HG02870 (cell line): ENCODE results near the gene TESMIN.

ENCODE experiments used
- ATAC-seq: cut with Tn5 transposase; IDR thresholded peaks from one replicate; pipeline ENCODE4 v1.9.1; 2021; ENCODE audit warnings: mild to moderate bottlenecking, moderate library complexity; ENCODE audit not compliant: unreplicated experiment

The TESMIN gene

DNA sequence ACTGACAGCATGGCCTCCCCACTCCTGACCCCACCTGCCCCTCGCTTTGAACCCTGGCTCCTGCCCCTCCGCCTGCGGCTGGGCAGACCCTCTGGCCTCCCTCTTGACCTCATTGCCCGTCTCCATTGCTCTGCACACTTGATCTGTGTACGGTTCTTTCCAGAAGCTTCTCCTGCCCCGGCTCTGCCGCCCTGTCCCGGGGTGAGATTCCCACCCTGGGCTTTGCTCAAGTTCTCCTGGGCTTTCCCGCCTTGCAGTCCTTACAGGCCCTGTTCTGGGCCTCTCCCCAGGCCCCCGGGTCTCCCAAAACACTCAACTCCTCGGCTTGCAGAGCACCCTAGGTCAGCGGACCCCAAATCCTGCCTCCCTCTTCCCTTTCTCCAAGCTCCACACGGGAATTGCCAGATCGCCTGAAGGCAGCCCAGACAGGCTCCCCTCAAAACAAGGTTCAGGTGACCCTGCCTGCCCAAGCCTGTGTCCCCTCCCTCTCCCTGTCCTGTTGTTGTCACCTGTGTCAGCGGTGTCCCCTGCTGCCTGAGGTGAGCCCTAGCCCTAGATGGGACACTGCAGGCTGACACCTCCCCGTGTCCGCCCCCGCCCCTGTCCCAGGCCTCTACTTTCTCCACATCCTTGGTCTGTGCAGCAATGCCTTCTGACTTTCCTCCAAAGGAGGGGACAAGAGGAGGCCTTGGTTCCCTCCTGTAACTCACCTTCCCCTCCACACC lies 65.5 kb downstream of the TESMIN start:
- no peak for ATAC-seq

DNA sequence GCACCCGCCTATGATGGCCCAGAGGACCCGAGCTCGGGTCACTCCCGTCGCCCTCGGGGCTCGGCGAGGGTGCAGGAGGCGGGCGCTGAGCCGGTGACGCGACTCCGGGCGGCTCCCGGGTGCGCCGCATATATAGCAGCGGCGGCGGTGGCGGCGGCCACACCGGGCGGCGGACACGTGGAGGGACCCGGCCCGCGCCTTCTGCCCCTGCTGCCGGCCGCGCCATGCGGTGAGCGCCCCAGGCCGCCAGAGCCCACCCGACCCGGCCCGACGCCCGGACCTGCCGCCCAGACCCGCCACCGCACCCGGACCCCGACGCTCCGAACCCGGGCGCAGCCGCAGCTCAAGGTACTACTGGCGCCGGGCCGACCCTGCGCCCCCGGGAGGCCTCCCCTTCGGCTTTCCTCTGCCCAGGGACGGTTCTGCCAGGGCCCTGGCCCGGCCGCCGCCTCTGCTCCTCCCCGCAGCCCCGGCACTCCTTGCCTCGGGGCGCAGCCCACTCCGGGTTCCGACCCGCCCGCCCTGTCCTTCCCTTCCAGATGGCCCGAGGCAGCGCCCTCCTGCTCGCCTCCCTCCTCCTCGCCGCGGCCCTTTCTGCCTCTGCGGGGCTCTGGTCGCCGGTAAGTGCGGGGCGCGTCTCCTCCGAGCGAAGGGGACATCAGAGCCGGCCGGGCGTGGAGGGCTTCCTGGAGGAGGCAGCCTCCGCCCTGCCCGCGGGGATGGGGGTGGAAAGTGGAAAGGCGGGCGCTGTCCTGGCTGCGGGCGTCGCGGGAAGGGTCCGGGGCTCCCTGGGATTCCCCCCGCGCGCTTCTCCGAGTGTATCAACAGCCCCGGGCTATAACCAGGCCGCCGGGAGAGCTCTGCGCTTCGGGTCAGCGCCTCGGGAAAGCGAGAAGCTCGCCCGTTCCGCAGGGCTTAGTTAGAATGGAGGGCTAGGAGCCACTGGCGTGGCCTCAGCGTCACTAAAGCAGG lies 66.6 kb downstream of the TESMIN start, which contains the start of gene GAL:
Gene GAL (plus strand): TSS at position 160 of the 972 bp plus-strand sequence. CDS start 380 bp downstream, at position 540.
- ATAC-seq = no peak

DNA sequence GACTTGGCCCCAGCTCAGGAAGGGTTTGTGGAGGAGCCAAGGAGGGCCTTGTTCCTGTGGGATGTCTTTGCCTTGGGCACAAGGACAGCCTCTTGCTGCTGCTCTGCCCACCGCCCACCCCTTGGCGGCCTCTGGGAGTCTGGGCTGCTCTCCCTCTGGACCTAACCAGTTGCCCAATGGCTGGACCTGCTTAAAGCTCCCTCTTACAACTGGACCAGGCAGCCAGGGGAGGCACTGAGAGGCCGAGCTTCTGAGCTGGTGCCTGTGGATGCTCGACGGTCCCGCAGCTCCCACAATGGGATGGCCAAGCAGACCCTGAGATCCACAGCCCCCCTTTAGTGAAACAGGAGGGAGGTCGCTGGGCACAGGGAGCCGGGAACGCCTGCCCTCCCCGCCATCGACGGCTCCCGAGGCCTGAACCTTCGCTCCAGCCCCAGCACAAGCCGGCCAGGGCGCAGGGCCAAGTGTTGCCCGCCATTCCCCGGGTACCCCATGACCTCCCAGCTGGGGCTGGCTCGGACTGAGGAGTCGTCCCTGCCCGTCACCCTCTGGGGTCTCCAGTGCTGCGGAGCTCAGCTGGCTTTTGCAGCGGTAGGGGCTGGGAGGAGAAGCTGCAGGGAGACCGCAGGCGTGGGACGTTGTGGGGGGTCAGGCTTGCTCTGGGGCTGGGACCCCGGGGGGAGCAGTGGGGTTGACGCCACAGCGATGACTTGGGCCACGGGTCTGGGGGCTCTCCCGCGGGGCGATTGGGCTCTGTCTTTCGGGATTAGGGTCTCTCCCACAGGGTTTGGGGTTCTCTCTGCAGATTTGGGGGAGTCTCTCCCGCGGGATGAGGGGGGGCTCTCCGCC lies 67.6 kb downstream of the TESMIN start:
- ATAC-seq = no peak

DNA sequence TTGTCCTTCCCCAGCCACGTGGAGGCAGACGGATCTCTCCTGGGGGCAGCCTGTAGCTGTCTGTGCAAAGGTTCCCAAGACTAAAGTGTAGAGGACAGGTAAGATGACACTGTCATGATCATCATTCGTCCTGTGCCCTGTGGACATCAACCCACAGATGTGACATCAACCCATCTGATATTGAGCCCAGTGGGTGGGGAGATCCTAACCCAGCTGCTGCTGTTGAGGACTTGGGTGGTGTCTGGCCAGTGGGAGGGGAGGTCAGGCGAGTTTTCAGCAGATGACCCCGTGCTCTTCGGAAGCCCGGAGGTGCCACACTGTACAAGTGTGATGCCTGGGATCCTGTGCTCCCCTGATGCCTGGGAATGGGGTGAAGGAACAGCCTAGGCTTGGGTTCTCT lies 68.2 kb downstream of the TESMIN start:
- ATAC-seq = no peak

DNA sequence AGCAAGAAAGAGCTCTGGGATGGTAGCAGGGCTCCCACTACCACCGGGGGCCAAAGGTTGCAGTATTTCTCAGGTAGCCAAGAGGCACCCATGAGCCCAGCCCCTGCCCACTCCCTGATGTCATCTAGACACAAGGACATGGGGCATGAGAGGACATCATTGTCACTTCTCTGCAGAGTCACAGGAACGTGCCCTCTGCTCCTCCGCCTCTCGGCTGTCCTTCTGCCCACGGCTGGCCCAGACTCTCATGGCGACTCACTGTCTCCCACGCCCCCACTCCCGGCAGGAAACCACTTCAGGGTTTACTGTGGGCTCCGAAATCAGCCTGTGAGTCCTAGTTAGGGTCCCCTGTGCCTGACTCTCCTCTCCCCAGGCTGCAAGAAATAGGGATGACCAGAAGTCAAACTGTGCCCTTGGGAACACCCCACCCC lies 68.8 kb downstream of the TESMIN start:
- no peak for ATAC-seq

DNA sequence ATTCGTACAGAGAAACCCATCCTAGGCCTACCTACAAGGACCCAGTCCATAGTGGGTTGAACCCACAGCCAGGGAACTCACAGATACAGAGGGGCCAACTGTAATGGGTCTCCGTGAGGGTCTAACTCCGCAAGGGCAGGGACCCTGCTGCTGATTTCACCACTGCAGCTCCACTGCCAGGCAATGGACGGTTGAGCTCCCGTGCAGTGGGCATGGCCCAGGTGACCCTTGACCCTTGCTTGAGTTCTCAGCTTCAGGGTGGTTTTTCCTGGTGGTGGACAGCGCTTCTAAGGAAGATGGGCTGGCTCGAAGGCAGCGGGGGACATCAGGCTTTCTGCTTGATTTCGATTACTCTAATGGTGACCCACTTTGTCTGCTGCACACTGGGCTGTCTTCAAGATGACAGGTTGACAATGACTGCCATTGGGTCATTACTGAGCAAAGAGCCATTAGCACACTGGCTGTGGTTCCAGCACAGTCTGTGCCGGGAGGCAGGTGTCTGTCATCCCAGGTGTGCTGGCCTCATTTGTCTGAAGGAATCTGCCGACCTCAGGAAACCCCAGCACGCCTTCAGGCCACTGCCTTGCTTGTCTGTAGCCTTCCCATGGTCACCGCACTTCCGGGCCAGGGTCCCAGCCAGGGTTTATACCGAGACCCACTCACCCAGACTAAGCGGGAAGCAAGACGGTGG lies 70.6 kb downstream of the TESMIN start:
- no peak for ATAC-seq

DNA sequence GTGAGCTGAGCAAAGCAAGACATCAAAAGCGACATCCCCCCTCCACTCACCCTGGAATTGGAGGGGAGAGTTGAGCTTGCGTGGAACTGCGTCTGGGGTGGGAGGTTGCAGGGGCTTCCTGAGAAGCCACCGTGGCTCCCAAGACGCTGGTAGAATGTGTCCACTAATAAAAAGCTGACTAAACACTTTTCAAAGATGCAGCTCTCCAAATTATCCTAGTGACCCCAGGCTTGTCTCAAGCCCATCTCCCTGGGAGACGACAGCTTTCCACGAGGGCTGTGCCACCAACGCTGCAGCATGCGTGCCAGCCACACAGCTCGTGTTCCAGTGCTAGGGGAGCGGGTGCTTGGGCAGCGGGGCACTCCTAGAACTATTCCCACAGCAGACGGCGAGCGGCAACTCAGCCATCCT lies 73.3 kb downstream of the TESMIN start:
- no peak for ATAC-seq

DNA sequence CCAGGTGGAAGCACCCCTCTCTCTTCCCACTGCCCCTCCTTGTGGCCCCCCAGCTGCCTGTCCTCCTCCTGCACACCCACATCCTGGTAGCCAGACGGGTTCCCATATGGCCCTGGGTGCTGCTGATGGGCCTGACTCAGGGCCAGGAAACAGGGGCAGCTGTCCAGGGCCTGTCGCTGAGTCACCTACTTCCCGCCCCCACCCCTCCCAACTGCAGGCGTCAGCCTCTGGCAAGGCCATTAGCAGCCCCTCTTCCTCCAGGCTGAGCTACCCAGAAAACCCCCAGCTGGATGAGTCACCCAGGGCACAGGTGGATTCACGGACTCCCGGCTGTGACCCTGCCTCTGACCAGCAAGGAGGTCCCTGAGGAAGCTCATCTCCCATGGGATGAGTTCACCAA lies 73.9 kb downstream of the TESMIN start:
- no peak for ATAC-seq

DNA sequence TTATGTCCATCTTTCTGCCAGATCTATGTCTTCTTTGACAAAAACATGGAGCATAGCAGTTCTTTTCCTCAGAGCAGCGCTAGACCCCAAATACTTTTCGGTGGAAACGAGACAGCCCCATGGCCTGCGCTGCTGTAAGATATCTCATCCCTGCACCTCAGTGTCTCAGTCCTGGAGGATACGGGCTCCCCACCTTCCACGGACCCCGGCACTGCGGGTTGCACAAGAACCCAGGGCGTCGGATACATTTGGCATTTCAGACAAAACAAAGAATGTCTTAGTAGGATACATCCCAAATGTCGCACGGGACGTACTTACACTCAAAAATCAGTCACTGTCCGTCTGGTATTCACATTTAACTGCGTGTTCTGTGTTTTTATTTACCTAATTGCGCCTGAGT lies 76.9 kb downstream of the TESMIN start:
- ATAC-seq = no peak

DNA sequence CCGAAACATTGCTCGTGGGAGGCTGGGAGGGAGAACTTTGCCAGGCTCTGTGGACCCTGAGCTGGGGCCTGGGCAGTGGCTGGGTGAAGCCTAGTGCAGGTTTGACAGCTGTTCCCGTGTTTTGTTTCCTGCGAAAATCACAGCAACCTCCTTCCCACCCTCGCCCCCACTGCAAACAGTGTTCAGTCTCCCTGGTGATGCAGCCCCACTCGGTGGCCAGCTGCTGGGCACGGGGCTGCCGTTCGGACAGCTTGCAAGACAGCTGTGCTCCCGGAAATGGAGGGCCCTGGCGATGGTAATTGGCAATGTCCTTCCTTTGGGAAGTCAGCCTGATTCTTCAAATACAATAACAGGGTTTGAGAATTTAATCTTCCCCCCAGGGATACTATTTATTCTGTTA lies 77.3 kb downstream of the TESMIN start:
- no peak for ATAC-seq

DNA sequence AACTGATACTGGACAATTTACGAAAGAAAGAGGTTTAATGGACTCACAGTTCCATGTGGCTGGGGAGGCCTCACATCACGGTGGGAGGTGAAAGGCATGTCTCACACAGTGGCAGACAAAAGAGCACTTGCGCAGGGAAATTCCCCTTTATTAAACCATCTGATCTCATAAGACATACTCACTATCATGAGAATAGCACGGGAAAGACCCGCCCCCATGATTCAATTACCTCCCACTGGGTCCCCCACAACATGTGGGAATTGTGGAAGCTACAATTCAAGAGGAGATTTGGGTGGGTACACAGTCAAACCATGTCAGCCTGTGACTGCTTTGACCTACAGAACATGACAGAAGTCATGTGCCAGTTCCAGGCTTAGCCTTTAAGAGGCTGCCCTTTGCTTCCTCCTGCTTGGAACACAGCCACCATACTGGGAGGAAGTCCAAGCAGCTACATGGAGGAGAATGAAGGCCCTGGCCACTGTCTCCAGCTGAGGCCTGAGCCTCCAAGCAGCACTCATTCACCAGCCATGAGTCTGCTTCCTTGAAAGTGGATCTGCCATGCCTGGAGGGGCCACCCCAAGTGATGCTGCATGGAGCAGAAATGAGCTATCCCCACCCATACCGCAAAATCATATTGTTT lies 77.9 kb downstream of the TESMIN start:
- no peak for ATAC-seq

DNA sequence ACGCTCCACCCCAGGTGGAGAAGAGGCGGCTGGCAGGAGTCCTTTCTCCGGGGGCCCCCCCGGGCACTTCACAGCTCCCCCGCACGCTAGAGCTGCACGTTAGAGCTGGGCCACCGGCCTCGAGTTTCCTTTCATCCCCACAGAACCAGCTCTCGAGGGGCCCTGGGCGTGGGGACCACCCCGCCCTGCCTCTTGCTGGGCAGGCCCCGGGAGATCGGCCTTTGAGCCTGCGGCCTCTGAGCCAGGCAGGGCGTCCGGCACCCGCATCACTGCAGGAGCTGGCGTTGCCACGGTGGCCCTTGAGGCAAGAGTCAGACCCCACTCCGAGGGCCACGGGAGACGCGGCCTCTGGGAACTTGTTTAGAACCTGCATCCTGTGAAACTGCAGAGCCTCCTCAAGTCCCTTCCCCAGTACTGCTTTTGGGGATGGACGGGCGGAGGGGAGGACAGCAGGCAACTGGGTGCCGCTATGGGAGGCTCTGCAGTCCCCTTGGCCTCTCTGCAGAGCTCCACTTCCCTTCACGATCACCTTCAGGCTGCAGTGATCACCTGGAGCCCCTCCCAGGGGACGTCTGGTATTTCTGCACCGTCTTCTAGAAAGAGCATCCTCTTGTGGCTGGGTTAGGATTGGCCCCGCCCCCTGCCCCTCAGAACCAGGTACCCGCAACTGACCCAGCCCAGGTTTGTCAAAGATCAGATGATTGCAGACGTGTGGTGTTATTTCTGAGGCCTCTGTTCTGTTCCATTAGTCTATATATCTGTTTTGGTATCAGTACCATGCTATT lies 80.9 kb downstream of the TESMIN start:
- ATAC-seq = no peak

DNA sequence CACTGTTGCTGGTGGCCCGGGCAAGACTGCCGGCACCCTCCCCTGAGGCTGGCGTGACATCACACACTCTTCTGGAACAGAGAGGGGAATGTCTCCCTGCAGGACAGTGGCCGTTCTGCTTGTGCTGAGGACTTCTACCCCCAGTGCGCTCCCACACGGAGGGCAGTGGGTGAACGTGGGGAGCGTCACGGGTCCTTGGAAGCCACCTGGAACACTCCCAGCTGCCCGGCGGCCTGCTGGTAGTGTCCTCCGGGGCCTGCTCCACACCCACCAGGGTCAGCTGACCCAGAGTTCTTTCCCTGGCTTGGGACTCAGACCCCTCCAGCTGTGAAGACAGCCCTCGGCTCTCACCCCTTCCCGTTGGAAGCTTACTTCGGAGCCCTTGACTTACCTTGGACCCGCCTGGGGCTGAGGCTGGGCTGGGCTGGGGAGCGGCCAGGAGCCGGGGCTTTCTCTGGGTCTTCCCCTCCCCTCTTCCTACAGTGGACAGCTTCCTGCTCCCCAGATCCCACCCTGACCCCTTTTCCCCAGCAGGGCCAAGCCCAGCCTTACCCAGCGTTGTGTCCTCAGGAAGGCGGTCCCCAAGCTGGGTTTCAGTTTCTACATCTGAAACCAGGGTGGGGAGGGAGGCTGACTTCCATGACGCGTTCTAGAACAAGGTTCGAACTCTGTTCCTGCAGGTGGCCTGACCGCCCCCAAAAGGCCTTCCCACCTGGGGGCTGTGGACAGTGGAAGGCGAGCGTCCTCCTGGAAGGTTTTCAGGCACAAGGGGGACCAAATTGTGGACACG lies 81.8 kb downstream of the TESMIN start:
- no peak for ATAC-seq

DNA sequence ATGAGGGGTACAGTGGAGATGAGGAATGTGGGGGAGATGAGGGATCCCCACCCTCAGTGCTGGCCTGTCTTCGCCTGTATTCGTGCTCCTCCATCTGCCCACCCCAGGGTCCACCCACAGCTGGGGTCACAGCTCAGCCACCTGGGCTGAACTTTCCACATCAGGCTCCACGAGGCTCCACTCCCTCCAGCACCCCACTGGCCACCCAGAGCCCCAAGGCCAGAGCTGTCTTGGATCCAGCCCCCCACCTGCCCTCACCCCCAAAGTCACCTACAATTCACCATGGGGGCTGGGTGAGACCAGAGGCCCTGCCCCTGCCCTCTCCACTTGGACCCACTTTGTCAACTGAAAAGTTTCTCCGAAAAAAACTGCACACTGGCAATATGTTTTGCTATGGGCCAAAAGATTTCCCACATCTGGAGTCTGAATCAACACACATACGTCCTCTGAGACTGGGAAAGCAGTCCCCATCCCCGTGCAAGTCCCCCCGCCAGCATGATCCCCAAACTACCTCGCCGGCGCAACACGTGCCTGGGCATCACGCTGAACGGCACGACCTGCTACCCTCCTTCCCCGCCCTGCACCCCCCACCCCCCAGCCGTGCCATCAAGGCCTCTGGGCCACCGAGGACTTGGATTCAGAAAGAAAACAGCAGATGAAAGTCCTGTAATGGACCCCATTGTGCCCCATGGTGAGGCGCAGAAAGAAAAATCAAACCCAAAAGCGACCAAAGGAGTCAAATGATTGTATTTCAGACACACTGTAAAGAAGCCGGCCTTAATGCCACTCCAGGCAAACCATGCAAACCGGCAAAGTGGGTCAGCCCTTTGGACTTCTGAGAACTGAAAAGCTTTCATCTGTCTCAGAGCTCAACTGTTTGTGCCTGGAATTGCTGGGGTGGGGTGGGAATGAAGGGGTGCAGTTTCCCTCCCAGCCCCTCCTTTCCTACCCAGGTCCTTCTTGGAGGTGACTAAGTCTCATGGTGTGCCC lies 83.5 kb downstream of the TESMIN start:
- no peak for ATAC-seq

DNA sequence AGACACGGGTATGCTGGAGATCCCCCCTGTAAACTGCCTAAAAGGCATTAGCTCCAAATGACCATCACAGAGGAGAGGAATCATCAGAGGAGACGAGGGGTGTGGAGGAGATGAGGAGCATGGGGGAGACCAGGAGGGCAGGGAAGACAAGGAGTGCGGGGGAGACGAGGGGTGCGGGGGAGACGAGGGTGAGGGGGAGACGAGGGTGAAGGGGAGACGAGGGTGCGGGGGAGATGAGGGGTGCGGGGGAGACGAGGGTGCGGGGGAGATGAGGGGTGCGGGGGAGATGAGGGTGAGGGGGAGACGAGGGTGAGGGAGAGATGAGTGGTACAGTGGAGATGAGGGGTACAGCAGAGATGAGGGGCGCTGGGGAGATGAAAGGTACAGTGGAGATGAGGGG lies 84.5 kb downstream of the TESMIN start:
- no peak for ATAC-seq

DNA sequence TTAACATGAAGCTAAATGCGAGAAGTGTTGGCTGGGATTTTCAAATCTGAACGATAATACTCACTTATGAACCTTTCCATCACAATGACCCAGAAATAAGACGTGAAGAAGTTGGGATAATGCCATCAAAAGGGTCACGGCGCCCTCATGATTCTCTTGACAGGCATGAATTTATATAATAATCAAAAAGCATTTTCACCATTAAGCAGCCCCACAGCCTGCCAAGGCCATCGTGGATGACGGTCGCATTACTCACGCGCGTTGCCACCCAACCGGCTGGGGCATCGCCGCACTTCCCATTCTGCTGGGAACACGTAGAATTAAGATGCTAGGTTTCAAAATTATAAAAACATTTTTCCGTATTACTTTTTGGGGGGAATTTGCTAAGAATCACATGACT lies 85.9 kb downstream of the TESMIN start:
- no peak for ATAC-seq

DNA sequence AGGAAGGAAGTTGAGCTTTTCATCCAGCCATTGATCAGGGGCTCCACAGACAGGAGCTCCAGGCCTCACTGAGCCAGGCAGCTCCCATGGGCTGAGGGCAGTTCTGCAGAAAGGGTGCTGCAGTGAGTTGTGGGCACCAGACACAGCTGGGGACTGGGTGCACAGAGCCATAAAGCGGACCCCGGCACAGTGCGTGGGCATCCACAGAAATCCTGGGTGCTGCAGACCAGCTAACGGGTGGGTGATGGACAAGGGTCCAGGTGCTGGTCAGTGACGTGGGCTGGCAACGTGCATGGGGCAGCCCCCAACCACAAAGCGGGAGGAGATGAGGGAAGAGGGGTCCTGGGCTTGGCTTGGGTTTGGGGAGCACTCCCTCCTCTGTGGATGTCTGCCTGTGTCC lies 86.4 kb downstream of the TESMIN start:
- no peak for ATAC-seq
